Activated T-cell treated with anti-CD3 and anti-CD28 coated beads, Interleukin-2, amount 50 U/mL, for 72 hours (primary cell): ENCODE data around the gene KRTAP2-4. TPM values are rescaled to one million over a fixed set of nuclear protein-coding genes. Genes with fewer than 3 reads are reported as not detected.
"Not testable (repeated sequence)": the region's sequence is repeated elsewhere in the genome, so short reads cannot be mapped to it uniquely, and the experiment has no call there.

ENCODE experiments used
- ATAC-seq, 2 donors: fragments of 150-1000 bp; cut with Tn5 transposase; replicated peaks in 1 of 2; 2 replicates each; pipeline ENCODE4 v1.10.0; 2021; ENCODE audit warnings: moderate library complexity in 2 of 2, mild to moderate bottlenecking in 1 of 2
- DNase-seq, 2 donors: peaks; one replicate each; pipeline ENCODE4 v3.0.0; 2021 to 2022; ENCODE audit warnings: mixed read lengths in 1 of 2
- H3K27ac Mint-ChIP-seq: one replicate; pipeline ENCODE4 v1.8.0; 2022; ENCODE audit warnings: mild to moderate bottlenecking, moderate library complexity, mixed read lengths
- H3K27me3 Mint-ChIP-seq: one replicate; pipeline ENCODE4 v1.8.0; 2022; ENCODE audit warnings: low read depth, mixed read lengths
- H3K36me3 Mint-ChIP-seq, 2 donors: one replicate each; pipeline ENCODE4 v1.8.0; 2022; ENCODE audit warnings: mixed read lengths in 2 of 2, mild to moderate bottlenecking in 1 of 2; ENCODE audit not compliant: insufficient read depth in 2 of 2
- H3K4me1 Mint-ChIP-seq: one replicate; pipeline ENCODE4 v1.8.0; 2022; ENCODE audit warnings: low read depth, mixed read lengths
- H3K4me3 Mint-ChIP-seq, 2 donors: one replicate each; pipeline ENCODE4 v1.8.0; 2022; ENCODE audit warnings: mild to moderate bottlenecking in 2 of 2, mixed read lengths in 2 of 2, moderate library complexity in 2 of 2
- H3K9me3 Mint-ChIP-seq, 2 donors: one replicate each; pipeline ENCODE4 v1.8.0; 2022; ENCODE audit warnings: mixed read lengths in 2 of 2
- total RNA-seq, 2 donors: library from RNA; stranded (reverse); gene quantifications; one replicate each; pipeline ENCODE4 v1.2.3, GENCODE V29; 2022

The KRTAP2-4 gene
- total RNA-seq, 2 donors from 2014 or later, result not detected

- no peak overlapping the region for H3K4me3 Mint-ChIP-seq
- H3K4me1 Mint-ChIP-seq, result peaks cover 7% of the 10 kb centered on the region
- H3K36me3 Mint-ChIP-seq, result no peaks in the 10 kb centered on the region
- ATAC-seq (no peak), DNase-seq (no peak)
- H3K27me3 Mint-ChIP-seq, result peaks cover 17% of the 10 kb centered on the region
- H3K27ac Mint-ChIP-seq, result no peak overlapping the region
- H3K9me3 Mint-ChIP-seq, result no peaks in the 10 kb centered on the region
Observed at GRCh38 chr17:41096055-41096454, 30.4 kb upstream of the KRTAP2-4 start.

DNA sequence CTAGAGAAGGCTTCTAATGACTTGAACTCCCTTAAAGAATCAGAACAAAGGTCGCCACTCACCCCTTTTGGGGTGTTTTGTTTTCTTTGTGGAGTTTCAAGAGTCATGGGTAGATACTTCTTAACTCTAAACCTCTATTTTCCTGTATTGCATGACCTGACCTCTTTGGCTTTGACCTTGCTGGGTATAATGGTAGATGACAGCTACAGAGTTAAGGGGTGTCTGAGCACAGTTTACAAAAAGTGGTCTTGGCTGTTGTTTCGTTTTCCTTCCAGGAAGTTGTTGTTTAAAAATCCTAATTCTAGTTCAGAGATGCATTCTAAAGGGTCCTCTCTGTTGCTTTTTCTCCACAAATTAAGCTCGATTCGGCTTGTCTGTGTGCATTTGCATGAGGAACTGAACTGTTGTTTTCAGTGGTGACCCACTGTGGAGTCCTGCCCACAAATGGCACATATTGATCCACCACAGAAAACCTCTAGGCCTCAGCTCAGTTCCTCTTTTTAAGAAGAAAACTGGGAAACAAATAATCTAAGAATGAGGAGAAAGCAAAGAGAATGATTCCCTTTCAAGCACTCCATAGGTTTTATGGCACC is 23.2 kb upstream of the KRTAP2-4 start:
- not testable (repeated sequence) for H3K27ac Mint-ChIP-seq, ATAC-seq, DNase-seq, H3K4me3 Mint-ChIP-seq, H3K4me1 Mint-ChIP-seq, H3K9me3 Mint-ChIP-seq, H3K27me3 Mint-ChIP-seq, H3K36me3 Mint-ChIP-seq

DNA sequence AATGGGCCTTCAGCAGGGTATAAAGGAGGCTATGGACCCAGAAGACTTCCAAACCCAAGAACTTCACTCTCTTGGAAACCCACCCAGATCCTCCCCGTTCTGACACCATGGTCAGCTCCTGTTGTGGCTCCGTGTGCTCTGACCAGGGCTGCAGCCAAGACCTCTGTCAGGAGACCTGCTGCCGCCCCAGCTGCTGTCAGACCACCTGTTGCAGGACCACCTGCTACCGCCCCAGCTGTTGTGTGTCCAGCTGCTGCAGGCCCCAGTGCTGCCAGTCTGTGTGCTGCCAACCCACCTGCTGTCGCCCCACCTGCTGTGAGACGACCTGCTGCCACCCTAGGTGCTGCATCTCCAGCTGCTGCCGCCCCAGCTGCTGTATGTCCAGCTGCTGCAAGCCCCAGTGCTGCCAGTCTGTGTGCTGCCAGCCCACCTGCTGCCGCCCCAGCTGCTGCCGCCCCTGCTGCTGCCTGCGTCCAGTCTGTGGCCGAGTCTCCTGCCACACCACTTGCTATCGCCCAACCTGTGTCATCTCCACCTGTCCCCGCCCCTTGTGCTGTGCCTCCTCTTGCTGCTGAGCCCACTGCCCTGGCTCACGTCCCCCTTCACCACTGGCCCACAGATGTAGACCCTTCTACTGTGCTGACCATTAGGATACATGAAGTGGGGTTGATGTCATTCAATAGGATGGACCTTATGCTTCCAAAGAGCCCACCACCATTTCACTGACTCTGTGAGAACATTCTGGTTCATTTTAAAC is 18.6 kb upstream of the KRTAP2-4 start, which contains the start of gene KRTAP4-7:
TSS of gene KRTAP4-7 (plus strand) at position 51 of the 757 bp plus-strand sequence. CDS start at position 108, 57 bp downstream.
- not testable (repeated sequence) for ATAC-seq, H3K4me3 Mint-ChIP-seq, H3K4me1 Mint-ChIP-seq, H3K36me3 Mint-ChIP-seq, DNase-seq, H3K27ac Mint-ChIP-seq, H3K9me3 Mint-ChIP-seq
- peaks cover 10% of the 10 kb centered on the region for H3K27me3 Mint-ChIP-seq

- H3K4me3 Mint-ChIP-seq, H3K9me3 Mint-ChIP-seq, ATAC-seq, DNase-seq, H3K4me1 Mint-ChIP-seq, H3K27ac Mint-ChIP-seq, H3K36me3 Mint-ChIP-seq: not testable (repeated sequence)
- peaks cover 10% of the 10 kb centered on the region for H3K27me3 Mint-ChIP-seq
Observed at GRCh38 chr17:41083427-41083826, 17.7 kb upstream of the KRTAP2-4 start.

DNA sequence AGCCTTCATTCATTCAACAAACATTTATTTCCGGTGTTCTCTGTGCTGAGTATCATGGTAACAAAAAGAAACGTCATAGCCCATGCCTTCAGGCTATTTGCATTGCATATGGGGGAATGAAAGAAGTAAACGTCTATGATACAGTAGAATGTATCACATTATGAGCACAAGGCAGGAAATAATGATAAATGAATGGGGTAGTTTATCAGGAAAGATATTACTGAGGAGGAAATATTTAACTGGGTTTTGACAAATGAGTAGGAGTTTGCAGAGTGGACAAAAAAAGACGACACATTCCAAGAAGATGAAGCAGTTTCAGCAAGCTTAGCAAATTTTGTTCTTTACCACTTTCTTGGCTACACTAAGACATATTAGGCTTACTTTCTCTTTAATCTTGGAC is 16.9 kb upstream of the KRTAP2-4 start:
- H3K36me3 Mint-ChIP-seq, result no peaks in the 10 kb centered on the region
- no peak overlapping the region for H3K27ac Mint-ChIP-seq
- no peaks in the 10 kb centered on the region for H3K4me1 Mint-ChIP-seq
- H3K27me3 Mint-ChIP-seq, result peaks cover 10% of the 10 kb centered on the region
- DNase-seq (no peak), ATAC-seq (no peak)
- H3K4me3 Mint-ChIP-seq, result no peak overlapping the region
- H3K9me3 Mint-ChIP-seq, result no peaks in the 10 kb centered on the region

GRCh38 chr17:41076788-41077187 is 11.1 kb upstream of the KRTAP2-4 start:
- no peaks in the 10 kb centered on the region for H3K4me1 Mint-ChIP-seq
- H3K27me3 Mint-ChIP-seq, result peaks cover 32% of the 10 kb centered on the region
- H3K9me3 Mint-ChIP-seq, result no peaks in the 10 kb centered on the region
- no peak overlapping the region for H3K27ac Mint-ChIP-seq
- no peak for ATAC-seq
- no peak overlapping the region for H3K4me3 Mint-ChIP-seq
- no peaks in the 10 kb centered on the region for H3K36me3 Mint-ChIP-seq
- DNase-seq, result no peak

- Mint-ChIP-seq H3K27ac (no peak overlapping the region), H3K4me3 (no peak overlapping the region), H3K36me3 (no peaks in the 10 kb centered on the region), H3K4me1 (no peaks in the 10 kb centered on the region), H3K9me3 (no peaks in the 10 kb centered on the region), H3K27me3 (peaks cover 22% of the 10 kb centered on the region)
- no peak for DNase-seq
- ATAC-seq, result no peak
Observed at GRCh38 chr17:41073676-41074075, 8.0 kb upstream of the KRTAP2-4 start.

DNA sequence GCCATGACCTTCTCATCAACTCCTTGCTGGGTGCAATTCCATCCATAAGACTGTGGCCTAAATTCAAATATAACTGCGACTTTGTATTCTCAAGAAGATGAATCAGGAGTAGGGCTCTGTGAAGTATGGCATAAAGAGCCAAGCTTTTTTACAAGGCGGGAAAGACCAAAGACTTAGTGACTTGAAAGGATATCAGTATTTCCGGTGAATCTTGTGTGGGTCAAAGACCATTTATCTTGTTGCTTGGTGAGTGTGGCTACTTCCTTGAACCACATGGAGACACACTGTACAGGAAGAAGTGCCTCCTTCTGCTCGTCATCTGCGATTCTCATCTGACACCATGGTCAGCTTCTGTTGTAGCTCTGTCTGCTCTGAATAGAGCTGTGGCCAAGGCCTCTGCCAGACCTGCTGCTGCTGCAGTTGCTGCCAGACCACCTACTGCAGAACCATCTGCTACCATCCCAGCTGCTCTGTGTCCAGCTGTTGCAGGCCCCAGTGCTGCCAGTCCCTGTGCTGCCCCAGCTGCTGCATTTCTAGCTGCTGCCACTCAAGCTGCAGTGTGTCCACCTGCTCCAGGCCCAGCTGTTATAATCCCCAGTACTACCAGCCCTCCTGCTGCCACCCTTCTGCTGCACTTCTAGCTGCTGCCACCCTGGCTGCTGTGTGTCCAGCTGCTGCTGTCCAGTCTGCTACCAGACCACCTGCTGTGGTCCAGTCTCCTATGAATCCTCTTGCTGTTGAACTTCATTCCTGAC is 6.1 kb upstream of the KRTAP2-4 start:
- Mint-ChIP-seq H3K4me3 (no peak overlapping the region), H3K27ac (no peak overlapping the region), H3K4me1 (no peaks in the 10 kb centered on the region), H3K27me3 (peaks cover 22% of the 10 kb centered on the region), H3K36me3 (no peaks in the 10 kb centered on the region), H3K9me3 (no peaks in the 10 kb centered on the region)
- DNase-seq (no peak), ATAC-seq (no peak)

DNA sequence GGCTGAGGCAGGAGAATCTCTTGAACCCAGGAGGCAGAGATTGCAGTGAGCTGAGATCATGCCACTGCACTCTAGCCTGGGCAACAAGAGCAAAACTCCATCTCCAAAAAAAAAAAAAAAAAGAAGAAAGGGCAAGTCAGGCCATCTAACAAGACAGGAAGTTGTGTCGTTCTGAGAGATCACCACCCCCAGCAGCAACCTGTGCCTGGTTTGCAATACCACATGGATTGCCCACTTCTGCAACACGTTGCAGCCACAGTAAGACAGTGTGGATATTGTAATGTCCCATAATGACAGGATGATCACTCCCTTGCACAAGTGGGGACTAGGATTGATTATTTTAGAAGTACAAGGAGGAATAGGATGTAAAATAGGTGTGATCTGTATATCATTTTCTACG is 3.4 kb upstream of the KRTAP2-4 start:
- Mint-ChIP-seq H3K4me1 (no peaks in the 10 kb centered on the region), H3K4me3 (no peak overlapping the region), H3K27ac (no peak overlapping the region), H3K27me3 (no peaks in the 10 kb centered on the region), H3K9me3 (no peaks in the 10 kb centered on the region), H3K36me3 (no peaks in the 10 kb centered on the region)
- ATAC-seq (no peak), DNase-seq (no peak)

- no peaks in the 10 kb centered on the region for H3K36me3 Mint-ChIP-seq
- H3K27me3 Mint-ChIP-seq, result no peaks in the 10 kb centered on the region
- H3K4me1 Mint-ChIP-seq, result no peaks in the 10 kb centered on the region
- no peak overlapping the region for H3K4me3 Mint-ChIP-seq
- no peak overlapping the region for H3K27ac Mint-ChIP-seq
- no peaks in the 10 kb centered on the region for H3K9me3 Mint-ChIP-seq
- ATAC-seq (no peak), DNase-seq (no peak)
Observed at GRCh38 chr17:41067281-41067680, 1.6 kb upstream of the KRTAP2-4 start.

- not testable (repeated sequence) for H3K4me1 Mint-ChIP-seq, H3K4me3 Mint-ChIP-seq, DNase-seq, H3K36me3 Mint-ChIP-seq, H3K9me3 Mint-ChIP-seq, H3K27ac Mint-ChIP-seq, ATAC-seq
- peaks cover 15% of the 10 kb centered on the region for H3K27me3 Mint-ChIP-seq
Observed at GRCh38 chr17:41065016-41065689, 526 bp downstream of the KRTAP2-4 start.

GRCh38 chr17:41064301-41064700 is 1.4 kb downstream of the KRTAP2-4 start:
- H3K27ac Mint-ChIP-seq, result no peak overlapping the region
- H3K4me3 Mint-ChIP-seq, result no peak overlapping the region

GRCh38 chr17:41063449-41063848 is 2.2 kb downstream of the KRTAP2-4 start:
- Mint-ChIP-seq H3K4me3 (no peak overlapping the region), H3K36me3 (no peaks in the 10 kb centered on the region), H3K27ac (no peak overlapping the region), H3K9me3 (no peaks in the 10 kb centered on the region), H3K27me3 (peaks cover 30% of the 10 kb centered on the region), H3K4me1 (no peaks in the 10 kb centered on the region)
- ATAC-seq (no peak), DNase-seq (no peak)

More at GRCh38 chr17:41064301-41064700, 1.4 kb downstream of the KRTAP2-4 start:
- no peaks in the 10 kb centered on the region for H3K4me1 Mint-ChIP-seq
- H3K9me3 Mint-ChIP-seq, result no peaks in the 10 kb centered on the region
- ATAC-seq, result no peak
- no peak for DNase-seq
- no peaks in the 10 kb centered on the region for H3K36me3 Mint-ChIP-seq
- peaks cover 21% of the 10 kb centered on the region for H3K27me3 Mint-ChIP-seq
